HPDE6-E6E7 (cell line): ENCODE results near the gene RADIL.

Experiments used
- DNase-seq: peaks from one replicate; pipeline ENCODE4 v3.0.0; 2011; ENCODE audit warnings: missing footprints; ENCODE audit errors: extremely low spot score

The RADIL gene

GRCh38 chr7:4851459-4852422 lies 31.8 kb downstream of the RADIL start:
- DNase-seq: no peak

GRCh38 chr7:4850262-4850795 lies 33.2 kb downstream of the RADIL start:
- DNase-seq: no peak

- no peak for DNase-seq
Observed at GRCh38 chr7:4849390-4849789, 34.1 kb downstream of the RADIL start.

- DNase-seq: no peak
Observed at GRCh38 chr7:4845740-4846142, 37.8 kb downstream of the RADIL start.

GRCh38 chr7:4842319-4843064 lies 41.0 kb downstream of the RADIL start:
- DNase-seq: no peak

- no peak for DNase-seq
Observed at GRCh38 chr7:4841836-4842235, 41.7 kb downstream of the RADIL start.

GRCh38 chr7:4841007-4841784 lies 42.3 kb downstream of the RADIL start:
- DNase-seq: no peak

- no peak for DNase-seq
Observed at GRCh38 chr7:4840079-4840501, 43.4 kb downstream of the RADIL start.

GRCh38 chr7:4838626-4839334 lies 44.7 kb downstream of the RADIL start:
- no peak for DNase-seq

GRCh38 chr7:4837803-4838625 lies 45.5 kb downstream of the RADIL start:
- DNase-seq: no peak

- DNase-seq: no peak
Observed at GRCh38 chr7:4837041-4837802, 46.3 kb downstream of the RADIL start.

- DNase-seq: no peak
Observed at GRCh38 chr7:4836206-4836661, 47.3 kb downstream of the RADIL start.

- DNase-seq: no peak
Observed at GRCh38 chr7:4835398-4836205, 47.9 kb downstream of the RADIL start.

GRCh38 chr7:4834601-4835397 lies 48.7 kb downstream of the RADIL start:
- no peak for DNase-seq

- DNase-seq: no peak
Observed at GRCh38 chr7:4833691-4834600, 49.6 kb downstream of the RADIL start.

- no peak for DNase-seq
Observed at GRCh38 chr7:4833176-4833575, 50.3 kb downstream of the RADIL start.

GRCh38 chr7:4832711-4833110 lies 50.8 kb downstream of the RADIL start:
- DNase-seq: no peak
